ENCODE results near the gene CYB5D1. TPM values are rescaled to one million over a fixed set of nuclear protein-coding genes. Genes with fewer than 3 reads are reported as not detected.

CYB5D1 gene
- total RNA-seq, 4 donors from 2014 or later = 3.1 to 17.6 (median 16.2) TPM

- Histone ChIP-seq H3K27ac (peak overlapping the region; percentile 97 to 98), H3K27me3 (no peaks in the 10 kb centered on the region), H3K9me3 (no peaks in the 10 kb centered on the region), H3K4me3 (peak overlapping the region; percentile 57 to 87), H3K36me3 (no peaks in the 10 kb centered on the region), H3K4me1 (peaks cover 10 to 23% of the 10 kb centered on the region in 2 donors)
- DNase-seq = no peak
- TF ChIP-seq POLR2A (IDR thresholded peaks at IDR 0.05) (no peak), CTCF (IDR thresholded peaks at IDR 0.05) (peak in 1 of 4 experiments; percentile 7)
- intact Hi-C loops (cut with DNase I; ENCODE audit: low total_unique reads) = no loop called here
Observed at GRCh38 chr17:7887038-7887481, 29.3 kb downstream of the CYB5D1 start.

- Histone ChIP-seq H3K4me1 (peaks cover 10 to 23% of the 10 kb centered on the region in 2 donors), H3K9me3 (no peaks in the 10 kb centered on the region), H3K4me3 (peak overlapping the region; percentile 57 to 87), H3K27me3 (no peaks in the 10 kb centered on the region), H3K27ac (peak overlapping the region; percentile 97 to 98), H3K36me3 (no peaks in the 10 kb centered on the region)
- peak; percentile 93 to 96 for DNase-seq
- TF ChIP-seq POLR2A (IDR thresholded peaks at IDR 0.05) (peak in 1 of 2 donors; percentile 41), CTCF (IDR thresholded peaks at IDR 0.05) (peak in 1 of 4 experiments; percentile 5)
- intact Hi-C loops (cut with DNase I; ENCODE audit: low total_unique reads) = no loop called here
Observed at GRCh38 chr17:7887482-7888183, 29.8 kb downstream of the CYB5D1 start.

GRCh38 chr17:7888184-7888920, 30.5 kb downstream of the CYB5D1 start, which contains the start of gene CHD3:
Gene CHD3, plus strand, starts transcription at chr17:7888789. Its CDS starts 212 bp downstream, at chr17:7889001.
- intact Hi-C loops (cut with DNase I; ENCODE audit: low total_unique reads) = no loop called here
- no peaks in the 10 kb centered on the region for H3K27me3 ChIP-seq
- DNase-seq = no peak
- peak within 1 kb of the TSS; percentile 97 to 98 for H3K27ac ChIP-seq
- no peaks in the 10 kb centered on the region for H3K36me3 ChIP-seq
- TF ChIP-seq POLR2A (IDR thresholded peaks at IDR 0.05) = no peak
- no peak for TF ChIP-seq CTCF (IDR thresholded peaks at IDR 0.05)
- peaks cover 6 to 23% of the 10 kb centered on the region in 2 donors for H3K4me1 ChIP-seq
- no peaks in the 10 kb centered on the region for H3K9me3 ChIP-seq
- peak within 1 kb of the TSS; percentile 57 to 87 for H3K4me3 ChIP-seq

DNA sequence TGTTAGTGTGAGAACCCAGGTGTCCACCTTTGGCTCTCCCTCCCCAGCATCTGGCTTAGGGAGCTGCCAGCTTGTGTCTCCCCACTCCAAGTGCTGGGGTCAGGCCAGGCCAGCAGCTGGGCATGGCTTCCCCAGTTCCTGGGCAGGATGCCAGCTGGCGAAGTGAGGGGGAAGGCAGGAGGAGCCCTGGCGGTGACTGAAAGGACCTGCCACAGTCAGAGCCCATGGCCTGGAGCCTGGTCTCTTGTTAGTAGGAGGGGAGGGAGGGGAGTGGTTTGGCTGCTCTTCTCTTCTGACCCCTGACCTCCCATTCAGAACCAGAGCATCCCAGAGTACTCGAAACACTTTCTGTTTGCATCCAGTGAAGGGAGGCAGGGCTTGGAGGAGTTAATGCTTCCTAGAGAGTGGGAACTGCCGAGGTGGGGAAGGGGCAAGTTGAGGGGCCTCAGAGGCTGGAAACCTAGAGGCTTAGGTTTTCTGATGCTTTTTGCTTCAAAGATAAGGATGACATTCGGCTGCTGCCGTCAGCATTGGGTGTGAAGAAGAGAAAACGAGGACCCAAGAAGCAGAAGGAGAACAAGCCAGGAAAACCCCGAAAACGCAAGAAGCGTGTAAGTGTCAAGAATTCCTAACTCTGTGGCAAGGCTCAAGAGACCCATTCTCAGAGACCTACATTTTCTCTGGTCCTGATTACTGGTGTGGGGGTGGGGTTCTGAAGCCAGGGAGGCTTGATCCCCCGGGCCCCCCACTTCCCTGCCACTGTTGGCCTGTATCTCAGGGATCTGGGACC, 31.6 kb downstream of the CYB5D1 start:
- H3K4me3 ChIP-seq = no peak overlapping the region
- DNase-seq = peak; percentile 91 to 95
- peak in 1 of 2 donors; percentile 31 for TF ChIP-seq POLR2A (IDR thresholded peaks at IDR 0.05)
- peak; percentile 21 to 75 (median 44) for TF ChIP-seq CTCF (IDR thresholded peaks at IDR 0.05)
- no peaks in the 10 kb centered on the region for H3K27me3 ChIP-seq
- H3K27ac ChIP-seq = peak overlapping the region; percentile 97 to 98
- H3K36me3 ChIP-seq = no peaks in the 10 kb centered on the region
- no peaks in the 10 kb centered on the region for H3K9me3 ChIP-seq
- peaks cover 6 to 23% of the 10 kb centered on the region in 2 donors for H3K4me1 ChIP-seq
- intact Hi-C loops (cut with DNase I; ENCODE audit: low total_unique reads) = no loop called here
